Right lobe of liver (tissue), 6 donors: ENCODE results near the gene RBM33. TPM values are rescaled to one million over a fixed set of nuclear protein-coding genes. Genes with fewer than 3 reads are reported as not detected.

Experiments used
- ATAC-seq, 4 donors: fragments of 200-7000 bp; cut with Tn5 transposase; one replicate each; pipeline ENCODE4 v1.9.1; 2020; ENCODE audit warnings: mild to moderate bottlenecking in 4 of 4, moderate library complexity in 4 of 4
- DNase-seq, 3 donors: peaks; one replicate each; pipeline ENCODE4 v3.0.0-alpha.2; 2020
- H3K27ac ChIP-seq, 3 donors: fragments of 200-600 bp; one replicate each; pipeline ENCODE4 v1.8.0; 2022
- H3K27me3 ChIP-seq, 2 donors: fragments of 200-600 bp; one replicate each; pipeline ENCODE4 v1.8.0; 2022
- H3K36me3 ChIP-seq, 4 donors: fragments of 200-600 bp; sonication (generic) in 1 of 4; one replicate each; pipeline versions ENCODE4 v1.5.1 to v1.8.0; 2017 to 2022; ENCODE audit warnings: control low read depth in 1 of 4
- H3K4me1 ChIP-seq, 4 donors: fragments of 200-600 bp; sonication (generic) in 1 of 4; one replicate each; pipeline versions ENCODE4 v1.5.1 to v1.8.0; 2017 to 2022; ENCODE audit warnings: control low read depth in 1 of 4
- H3K4me3 ChIP-seq, 3 donors: fragments of 200-600 bp; one replicate each; pipeline ENCODE4 v1.8.0; 2022
- H3K9me3 ChIP-seq, 4 donors: fragments of 200-600 bp; sonication (generic) in 1 of 4; one replicate each; pipeline versions ENCODE4 v1.5.1 to v1.8.0; 2017 to 2022; ENCODE audit warnings: control low read depth in 1 of 4
- CTCF ChIP-seq, 4 donors: fragments of 200-600 bp in 3 of 4; fragments of 450-650 bp in 1 of 4; IDR thresholded peaks; one replicate each; pipeline versions ENCODE4 v1.5.1 to v1.8.0; 2016 to 2022; ENCODE audit warnings: antibody characterized with exemption in 4 of 4, mild to moderate bottlenecking in 2 of 4
- POLR2A ChIP-seq: fragments of 450-650 bp; IDR thresholded peaks from one replicate; pipeline ENCODE4 v1.6.1; 2017; ENCODE audit warnings: antibody characterized with exemption, mild to moderate bottlenecking
- WGBS: methylation state at CpG from one replicate; pipeline ENCODE4 v1.1.6; 2018; ENCODE audit warnings: low coverage, low lambda C conversion rate; ENCODE audit not compliant: insufficient coverage; ENCODE audit errors: missing lambda C conversion rate; 5-methylcytosine and 5-hydroxymethylcytosine counted together
- intact Hi-C, 2 donors: fragments of 100-400 bp; cut with DNase I; formaldehyde crosslinking; loops; one replicate each; pipeline versions ENCODE4 v1.11.2 to v1.14.1; 2022
- total RNA-seq, 6 experiments: library from RNA; depleted of rRNA in 2 of 6; stranded (reverse); fragments of >200 nt in 2 of 6; fragmentation: NEBNext Ultra II Directional in 3 of 6; extraction: Animal tissue kit (Norgen Biotek cat#: 25700) in 3 of 6; gene quantifications; one replicate each; pipeline versions ENCODE4 v1.1.0 to v1.2.4, GENCODE V29; 2016 to 2023
- donor health status: DM: no; HTN: yes; CAD: no.
- donor health status: DM: no; HTN: no; CAD: no.
- donor health status: DM: no; HTN: no; CAD: no.
- donor health status: DM: no; HTN: yes; CAD: no.
- donor health status: DM: no; HTN: yes; CAD: no.

Gene RBM33
- total RNA-seq, 6 experiments from 2014 or later, result 24.9 to 55.1 (median 32.0) TPM

GRCh38 chr7:155700847-155701246, 56.4 kb downstream of the RBM33 start:
- no peaks in the 10 kb centered on the region for H3K9me3 ChIP-seq
- no peaks in the 10 kb centered on the region for H3K4me1 ChIP-seq
- DNase-seq (no peak), ATAC-seq (no peak)
- H3K27me3 ChIP-seq, result no peaks in the 10 kb centered on the region
- peaks cover 7 to 41% (median 24%) of the 10 kb centered on the region in 4 donors for H3K36me3 ChIP-seq
- no peak overlapping the region for H3K4me3 ChIP-seq
- no peak overlapping the region for H3K27ac ChIP-seq
- TF ChIP-seq POLR2A (no peak), CTCF (IDR thresholded peaks at IDR 0.05) (no peak)
- intact Hi-C loops, result no loop called here
- 92% methylated on average over 6 of the region's 6 CpGs for WGBS

GRCh38 chr7:155701972-155702544, 57.6 kb downstream of the RBM33 start:
- intact Hi-C loops, result no loop called here
- Histone ChIP-seq H3K27me3 (no peaks in the 10 kb centered on the region), H3K9me3 (no peaks in the 10 kb centered on the region), H3K27ac (no peak overlapping the region), H3K4me3 (no peak overlapping the region), H3K4me1 (no peaks in the 10 kb centered on the region), H3K36me3 (peaks cover 7 to 48% (median 26%) of the 10 kb centered on the region in 4 donors)
- TF ChIP-seq POLR2A (no peak), CTCF (IDR thresholded peaks at IDR 0.05) (no peak)
- WGBS, result 87% methylated on average over 3 of the region's 3 CpGs
- DNase-seq (no peak), ATAC-seq (no peak)

- WGBS, result 86% methylated on average over 1 of the region's 1 CpG
- no peaks in the 10 kb centered on the region for H3K9me3 ChIP-seq
- intact Hi-C loops, result no loop called here
- ATAC-seq (no peak), DNase-seq (no peak)
- no peaks in the 10 kb centered on the region for H3K27me3 ChIP-seq
- H3K4me3 ChIP-seq, result no peak overlapping the region
- H3K4me1 ChIP-seq, result no peaks in the 10 kb centered on the region
- TF ChIP-seq POLR2A (no peak), CTCF (IDR thresholded peaks at IDR 0.05) (no peak)
- peaks cover 7 to 48% (median 29%) of the 10 kb centered on the region in 4 donors for H3K36me3 ChIP-seq
- no peak overlapping the region for H3K27ac ChIP-seq
Measured at GRCh38 chr7:155702616-155703015, 58.2 kb downstream of the RBM33 start.

GRCh38 chr7:155705623-155706360, 61.3 kb downstream of the RBM33 start:
- DNase-seq, result no peak
- no peak overlapping the region for H3K27ac ChIP-seq
- H3K9me3 ChIP-seq, result no peaks in the 10 kb centered on the region
- no peak for ATAC-seq
- TF ChIP-seq CTCF (IDR thresholded peaks at IDR 0.05) (no peak), POLR2A (no peak)
- H3K4me1 ChIP-seq, result peaks cover 0 to 16% (median 7%) of the 10 kb centered on the region in 4 donors
- intact Hi-C loops, result no loop called here
- H3K27me3 ChIP-seq, result no peaks in the 10 kb centered on the region
- H3K36me3 ChIP-seq, result peaks cover 7 to 52% (median 28%) of the 10 kb centered on the region in 4 donors
- no peak overlapping the region for H3K4me3 ChIP-seq
- WGBS, result 87% methylated on average over 13 of the region's 16 CpGs
